CD4-positive, alpha-beta T cell treated with Interleukin-15 for 1 hour (primary cell): ENCODE results near the gene LHPP.

Source experiments
- DNase-seq: peaks from one replicate; pipeline ENCODE4 v3.0.0-alpha.2; 2020

The LHPP gene

DNA sequence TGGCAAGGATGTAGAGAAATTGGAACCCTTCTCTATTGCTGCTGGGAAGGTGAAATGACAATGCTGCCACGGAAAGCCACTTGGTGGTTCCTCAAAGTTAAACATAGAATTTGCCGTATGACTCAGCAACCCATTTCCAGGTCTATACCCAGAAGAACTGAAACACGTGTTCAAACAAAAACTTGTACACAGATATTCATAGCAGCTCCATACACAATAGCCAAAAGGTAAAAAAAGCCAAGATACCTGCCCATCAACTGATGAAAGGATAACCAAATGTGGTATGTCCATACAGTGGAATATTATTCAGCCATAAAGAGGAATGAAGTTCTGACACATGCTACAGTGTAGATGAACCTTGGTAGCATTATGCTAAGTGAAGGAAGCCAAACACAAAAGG, 39.1 kb downstream of the LHPP start:
- DNase-seq = no peak

DNA sequence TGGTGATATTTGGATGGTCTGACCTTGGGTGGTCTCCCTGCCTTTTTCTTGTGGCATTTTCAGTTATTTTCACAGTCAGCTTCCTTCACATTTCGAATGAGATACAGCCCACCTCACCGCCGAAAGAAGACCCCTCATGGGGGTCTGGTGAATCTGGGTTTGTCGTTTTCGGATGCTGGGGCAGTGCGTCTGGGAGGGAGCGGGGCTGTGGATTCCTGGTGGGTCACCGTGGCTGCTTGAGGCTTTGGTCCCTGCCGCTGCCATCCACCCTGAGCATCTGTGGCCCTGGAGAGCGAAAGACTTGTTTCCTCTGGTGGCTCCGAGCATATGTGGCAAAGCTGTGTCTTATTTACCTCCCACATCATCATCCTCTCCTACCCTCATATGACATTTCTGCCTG, 43.1 kb downstream of the LHPP start:
- no peak for DNase-seq

DNA sequence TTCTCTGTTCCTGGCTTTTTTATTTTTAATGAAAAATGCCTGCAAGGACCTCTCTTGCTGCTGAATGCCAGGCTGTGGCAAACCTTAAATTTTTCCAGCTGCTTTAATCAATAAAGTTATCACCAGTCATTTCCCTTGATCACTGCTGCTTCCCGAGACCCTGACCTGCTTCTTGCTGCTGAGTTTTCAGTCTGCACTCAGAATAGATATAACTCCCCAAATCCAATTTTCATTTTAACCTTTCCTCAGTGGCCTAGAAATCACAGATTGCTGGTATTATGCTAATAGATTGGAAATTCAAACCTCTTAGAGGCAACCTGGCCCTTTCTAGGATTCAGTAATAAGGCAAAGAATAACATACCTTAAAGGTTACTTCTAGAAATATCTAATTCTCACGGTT, 43.7 kb downstream of the LHPP start:
- DNase-seq = no peak

- no peak for DNase-seq
These were observed 46.5 kb downstream of the LHPP start for GRCh38 chr10:124508070-124508667.

DNA sequence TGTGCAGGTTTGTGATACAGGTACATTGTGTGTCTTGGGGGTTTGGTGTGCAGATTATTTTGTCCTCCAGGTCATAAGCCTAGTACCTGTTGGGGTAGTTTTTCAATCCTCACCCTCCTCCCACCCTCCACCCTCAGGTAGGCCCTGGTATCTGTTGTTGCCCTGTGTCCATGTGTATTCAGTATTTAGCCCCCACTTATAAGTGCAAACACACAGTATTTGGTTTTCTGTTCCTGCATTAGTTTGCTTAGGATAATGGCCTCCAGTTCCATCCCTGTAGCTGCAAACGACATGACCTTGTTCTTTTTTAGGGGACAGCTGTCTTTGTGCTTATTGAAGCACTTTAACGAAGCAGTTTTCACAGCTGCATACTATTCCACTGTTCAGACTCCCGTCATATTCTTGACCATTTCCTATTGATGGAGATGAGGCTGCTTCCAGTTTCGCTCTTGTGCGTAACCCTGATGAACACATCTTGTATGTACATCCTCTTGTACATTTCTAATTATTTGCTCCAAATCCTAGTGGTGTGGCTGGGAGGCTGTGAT, 47.4 kb downstream of the LHPP start:
- no peak for DNase-seq

GRCh38 chr10:124509880-124510632, 48.4 kb downstream of the LHPP start:
- no peak for DNase-seq

GRCh38 chr10:124510759-124511158, 49.1 kb downstream of the LHPP start:
- no peak for DNase-seq

- DNase-seq = no peak
These were observed 49.8 kb downstream of the LHPP start for GRCh38 chr10:124511205-124512039.

GRCh38 chr10:124512040-124512428, 50.4 kb downstream of the LHPP start:
- no peak for DNase-seq

- DNase-seq = no peak
These were observed 51.0 kb downstream of the LHPP start for GRCh38 chr10:124512600-124512999.

DNA sequence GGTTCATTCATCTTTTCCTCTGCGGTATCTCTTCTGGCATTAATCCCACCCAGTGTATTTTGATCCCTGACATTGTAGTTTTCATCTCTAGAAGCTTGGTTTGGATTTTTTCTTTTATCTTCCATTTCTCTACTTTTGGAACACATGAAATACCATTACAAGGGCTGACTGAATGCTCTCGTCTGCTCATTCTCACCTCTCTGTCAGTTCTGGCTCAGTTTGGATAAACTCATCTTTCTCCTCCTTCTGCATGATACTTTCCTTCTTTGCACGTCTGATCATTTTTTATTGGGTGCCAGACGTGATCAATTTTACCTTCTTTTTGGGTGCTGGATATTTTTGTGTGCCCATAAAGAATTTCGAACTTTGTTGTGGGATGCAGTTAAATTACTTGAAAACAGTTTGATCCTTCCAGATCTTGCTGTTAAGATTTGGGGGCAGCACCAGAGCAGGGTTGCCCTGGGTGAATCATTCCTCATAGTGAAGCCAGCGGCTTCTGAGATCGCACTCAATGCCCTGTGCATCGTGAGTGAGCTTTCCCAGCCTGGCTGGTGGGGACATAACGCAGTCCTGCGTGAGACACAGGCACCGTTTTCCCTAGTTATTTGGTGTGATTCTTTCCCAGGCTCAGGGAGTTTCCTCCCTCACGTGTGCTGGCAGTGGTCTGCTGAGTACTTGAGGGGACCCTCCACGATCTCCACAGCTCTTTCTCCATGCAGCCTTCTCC, 53.8 kb downstream of the LHPP start:
- DNase-seq = no peak

DNA sequence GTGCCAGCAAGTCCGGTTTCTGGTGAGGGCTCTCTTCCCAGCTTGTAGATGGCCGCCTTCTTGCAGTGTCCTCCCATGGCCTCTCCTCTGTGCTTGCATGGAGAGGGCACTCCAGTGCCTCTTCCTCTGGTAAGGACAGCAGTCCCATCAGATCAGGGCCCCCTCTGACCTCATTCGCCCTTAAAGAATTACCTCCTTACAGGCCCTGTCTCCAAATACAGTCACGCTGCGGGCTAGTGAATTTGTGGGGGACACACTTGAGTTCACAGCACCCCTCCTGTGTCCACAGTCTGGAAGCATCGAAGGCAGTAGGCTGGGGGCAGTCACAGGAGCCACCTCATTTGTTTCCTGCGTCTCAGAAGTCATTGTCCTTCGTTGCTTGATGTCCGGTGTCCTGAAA, 54.6 kb downstream of the LHPP start:
- no peak for DNase-seq

GRCh38 chr10:124516746-124517397, 55.2 kb downstream of the LHPP start:
- DNase-seq = no peak

- DNase-seq = no peak
These were observed 55.8 kb downstream of the LHPP start for GRCh38 chr10:124517461-124517860.

- no peak for DNase-seq
These were observed 56.3 kb downstream of the LHPP start for GRCh38 chr10:124517931-124518330.

- no peak for DNase-seq
These were observed 56.7 kb downstream of the LHPP start for GRCh38 chr10:124518366-124518765.

- DNase-seq = no peak
These were observed 59.2 kb downstream of the LHPP start for GRCh38 chr10:124520558-124521428.

- DNase-seq = no peak
These were observed 59.8 kb downstream of the LHPP start for GRCh38 chr10:124521429-124521871.

DNA sequence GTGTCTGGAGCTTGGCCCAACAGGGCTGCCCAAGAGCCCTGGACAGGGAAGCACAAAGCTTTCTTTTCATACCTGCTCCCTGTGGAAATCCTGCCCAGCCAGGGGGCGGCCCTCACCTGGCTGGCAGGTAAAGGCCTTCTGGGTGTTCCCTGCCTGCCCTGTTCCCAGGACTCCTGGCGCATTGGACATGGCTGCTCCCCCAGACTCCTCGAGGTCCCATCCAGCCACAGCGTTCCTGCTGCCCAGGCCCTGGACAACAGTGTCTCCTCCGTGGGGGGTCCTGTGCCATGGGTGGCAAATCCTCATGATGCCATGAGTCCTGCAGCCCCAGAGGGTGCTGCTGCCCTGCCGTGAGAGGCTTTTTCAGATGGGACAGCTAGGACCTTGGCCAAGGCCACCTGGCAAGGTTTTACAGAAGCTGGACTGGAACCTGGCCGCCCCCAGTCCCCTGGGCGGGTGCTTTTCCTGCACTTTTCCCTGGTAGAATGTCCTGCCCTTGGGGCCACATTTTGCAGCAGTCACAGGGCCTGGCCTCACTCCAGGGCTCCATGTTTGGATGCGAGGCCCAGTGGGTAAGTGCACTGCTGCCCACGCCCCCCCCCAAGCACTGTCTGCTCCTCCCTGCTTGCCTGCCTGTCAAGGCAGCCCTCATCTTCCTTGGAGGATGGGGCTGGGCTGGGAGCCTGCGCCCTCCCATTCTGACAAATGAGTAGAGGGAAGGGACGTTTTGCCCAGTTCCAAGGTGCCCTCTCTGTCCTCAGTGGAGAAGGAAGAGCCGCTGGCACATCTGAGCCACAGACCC, 60.7 kb downstream of the LHPP start:
- DNase-seq = no peak
